RPMI7951 (cell line): Measurements from ENCODE around the gene PSMC3. TPM values are rescaled to one million over a fixed set of nuclear protein-coding genes. Genes with fewer than 3 reads are reported as not detected.

Source experiments
- DNase-seq: peaks from one replicate; pipeline ENCODE4 v3.0.0-alpha.2; 2012; ENCODE audit warnings: low read depth
- total RNA-seq: library from RNA; depleted of rRNA; stranded (reverse); fragments of >200 nt; shearing (Covaris generic); gene quantifications from 2 replicates; pipeline ENCODE4 v1.2.3, GENCODE V29; 2014

PSMC3 gene
- total RNA-seq, 1 experiment from 2014 or later = 179 TPM

- DNase-seq = no peak
Measured at GRCh38 chr11:47394322-47395222, 31.7 kb downstream of the PSMC3 start.

- no peak for DNase-seq
Measured at GRCh38 chr11:47394050-47394321, 32.3 kb downstream of the PSMC3 start.

GRCh38 chr11:47393163-47394049 lies 32.8 kb downstream of the PSMC3 start:
- peak; percentile 31 for DNase-seq

- DNase-seq = no peak
Measured at GRCh38 chr11:47392546-47393162, 33.6 kb downstream of the PSMC3 start.

DNA sequence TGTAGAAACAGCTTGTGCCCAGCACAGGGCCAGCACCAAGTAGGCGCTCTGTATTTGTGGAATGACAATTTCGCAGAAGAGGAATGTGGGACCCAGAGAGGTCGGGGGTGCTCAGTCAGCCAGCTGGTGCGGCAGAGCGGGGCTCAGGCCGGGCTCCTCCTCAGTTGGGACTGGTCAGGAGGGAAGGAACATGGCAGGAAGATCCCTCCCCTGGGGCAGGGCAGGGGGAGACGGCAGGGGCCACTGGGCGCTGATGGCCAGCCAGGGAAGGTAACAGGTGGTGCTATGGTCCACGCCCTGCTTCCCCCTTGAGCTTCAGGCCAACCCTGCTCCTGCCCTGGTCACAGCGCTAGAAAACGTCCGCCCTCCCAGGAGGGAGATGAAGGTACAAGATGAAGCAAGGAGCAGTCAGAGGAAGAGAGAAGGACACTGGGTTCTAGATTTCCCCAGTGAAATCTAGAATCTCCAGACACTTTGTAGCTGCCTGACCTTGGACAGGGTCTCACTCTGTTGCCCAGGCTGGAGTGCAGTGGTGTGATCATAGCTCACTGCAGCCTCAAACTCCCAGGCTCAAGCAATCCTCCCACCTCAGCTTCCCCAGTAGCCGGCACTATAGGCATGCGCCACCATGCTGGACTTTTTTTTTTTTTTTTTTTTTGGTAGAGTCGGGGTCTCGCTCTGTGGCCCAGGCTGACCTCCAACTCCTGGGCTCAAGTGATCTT lies 34.4 kb downstream of the PSMC3 start:
- no peak for DNase-seq

GRCh38 chr11:47391077-47391583 lies 35.1 kb downstream of the PSMC3 start:
- DNase-seq = no peak

- no peak for DNase-seq
Measured at GRCh38 chr11:47390422-47390760, 35.8 kb downstream of the PSMC3 start.

- DNase-seq = no peak
Measured at GRCh38 chr11:47389577-47390421, 36.4 kb downstream of the PSMC3 start.

GRCh38 chr11:47388697-47389576 lies 37.3 kb downstream of the PSMC3 start:
- no peak for DNase-seq

GRCh38 chr11:47387944-47388696 lies 38.1 kb downstream of the PSMC3 start:
- DNase-seq = no peak

DNA sequence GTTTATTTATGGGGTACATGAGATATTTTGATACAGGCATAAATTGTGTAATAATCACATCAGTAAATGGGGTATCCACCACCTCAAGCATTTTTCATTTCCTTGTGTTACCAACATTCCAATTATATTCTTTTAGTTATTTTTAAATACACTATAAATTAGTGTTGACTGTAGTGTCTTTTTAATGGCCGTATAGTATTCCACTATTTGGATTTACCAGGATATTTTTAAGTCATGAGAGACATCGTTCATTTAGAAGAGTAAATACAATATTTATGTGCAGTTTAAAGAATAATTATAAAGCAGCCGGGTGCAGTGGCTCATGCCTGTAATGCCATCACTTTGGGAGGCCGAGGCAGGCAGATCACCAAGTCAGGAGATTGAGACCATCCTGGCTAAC lies 41.7 kb downstream of the PSMC3 start:
- no peak for DNase-seq

DNA sequence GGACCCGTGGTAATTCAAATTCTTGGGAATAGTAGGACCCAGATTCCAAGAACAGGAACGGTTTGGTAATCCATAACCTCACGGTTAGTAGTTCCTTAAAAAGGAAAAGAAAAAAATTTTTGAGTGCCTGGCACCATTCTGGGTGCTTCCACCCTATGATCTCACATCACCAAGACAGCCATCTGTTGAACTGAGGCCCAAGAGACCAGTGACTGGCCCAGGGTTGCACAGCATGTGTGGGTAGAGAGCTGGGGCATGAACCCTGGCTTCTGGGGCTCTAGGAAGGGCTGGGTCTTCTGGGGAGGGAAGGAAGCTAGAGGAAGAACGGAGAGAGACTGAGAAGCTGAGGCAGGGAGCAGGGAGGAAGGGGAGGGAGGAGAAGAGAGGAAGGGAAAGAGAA lies 43.2 kb downstream of the PSMC3 start:
- DNase-seq = no peak

DNA sequence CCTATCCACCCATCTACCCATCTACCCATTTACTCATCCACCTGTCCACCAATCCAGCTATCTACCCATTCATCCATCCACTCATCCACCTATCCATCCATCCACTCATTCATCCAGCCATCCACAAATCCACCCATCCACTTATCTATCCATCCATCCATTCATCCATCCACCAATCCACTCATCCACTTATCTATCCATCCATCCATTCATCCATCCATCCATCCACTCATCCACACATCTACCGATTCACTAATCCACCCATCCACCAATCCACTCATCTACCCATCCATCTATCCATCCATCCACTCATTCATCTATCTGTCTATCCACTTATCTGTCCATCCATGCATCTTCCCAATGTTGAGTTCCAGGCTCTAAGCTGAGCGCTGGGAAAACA lies 46.2 kb downstream of the PSMC3 start:
- no peak for DNase-seq

DNA sequence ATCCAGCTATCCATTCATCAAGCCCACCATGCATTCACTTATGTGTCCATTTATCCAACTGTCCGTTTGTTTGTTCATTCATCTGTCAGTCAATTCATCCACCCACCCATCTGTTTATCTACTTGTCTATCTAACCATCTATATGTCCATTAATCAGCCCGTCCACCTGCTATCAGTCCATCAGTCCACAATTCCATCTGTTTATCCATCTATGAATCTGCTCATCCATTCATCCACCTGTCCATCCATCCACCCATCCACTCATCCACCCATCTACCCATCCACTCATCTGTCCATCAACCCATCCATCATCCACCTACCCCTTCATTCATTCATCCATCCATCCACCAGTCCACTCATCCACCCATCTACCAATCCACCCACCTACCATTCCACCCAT lies 46.9 kb downstream of the PSMC3 start:
- no peak for DNase-seq

DNA sequence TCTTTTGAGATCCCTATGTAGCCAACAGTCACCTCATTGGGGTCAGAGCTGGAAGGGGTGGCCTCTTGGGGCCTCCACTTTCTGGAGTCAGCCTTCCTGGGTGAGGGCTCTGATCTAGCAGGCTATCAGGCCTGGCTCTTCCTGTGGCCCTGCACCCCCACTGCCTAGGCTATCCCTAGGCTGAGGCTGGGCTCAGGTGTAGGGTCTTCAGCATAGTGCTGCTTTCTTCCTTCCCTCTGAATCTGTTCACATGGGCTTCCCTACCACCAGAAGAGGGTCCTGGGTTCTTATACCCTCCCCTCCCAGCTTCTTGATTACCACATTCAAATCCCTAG lies 47.4 kb downstream of the PSMC3 start:
- no peak for DNase-seq

- no peak for DNase-seq
Measured at GRCh38 chr11:47378010-47378835, 48.0 kb downstream of the PSMC3 start, which contains the start of gene SPI1. SPI1 (minus strand) TSS chr11:47378547; CDS start chr11:47378353, 194 bp downstream.

DNA sequence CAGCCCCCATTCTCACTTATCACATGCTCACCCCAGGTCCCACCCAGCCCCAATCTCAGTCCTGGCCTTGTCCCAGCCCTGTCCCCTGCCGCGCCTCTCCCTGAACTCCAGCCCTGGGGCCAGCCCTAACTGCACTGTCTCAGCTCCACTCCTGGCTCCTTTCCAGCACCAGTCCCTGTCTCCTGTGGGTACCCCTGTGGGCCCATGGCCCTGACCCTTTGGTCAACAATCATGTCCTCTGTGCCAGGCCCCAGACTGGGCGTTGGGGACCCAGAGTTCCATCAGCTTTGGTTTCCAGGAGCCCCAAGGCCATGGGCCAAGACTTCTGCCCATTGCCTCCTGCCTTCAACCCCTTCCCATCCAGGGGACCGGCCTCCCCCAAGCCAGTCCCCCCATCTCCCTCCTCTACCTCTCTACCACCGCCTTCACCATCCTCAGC lies 48.6 kb downstream of the PSMC3 start:
- no peak for DNase-seq
